T-cell (primary cell): ENCODE results near the gene TAF4. TPM values are rescaled to one million over a fixed set of nuclear protein-coding genes. Genes with fewer than 3 reads are reported as not detected.

Source experiments
- ATAC-seq, 4 experiments: fragments of 200-7000 bp in 3 of 4; fragments of 150-1000 bp in 1 of 4; cut with Tn5 transposase; replicated peaks in 1 of 4; 1 replicate in 3 of 4; 2 replicates in 1 of 4; pipeline ENCODE4 v1.10.0; 2021; ENCODE audit warnings: moderate library complexity in 3 of 4, mild to moderate bottlenecking in 2 of 4, moderate number of reproducible peaks in 1 of 4
- CTCF ChIA-PET, 2 donors: fragments of 300-600 bp; sonication (Branson Sonifier 250); formaldehyde crosslinking; loops; one replicate each; lab custom pipeline; 2022; ENCODE audit warnings: antibody characterized with exemption in 2 of 2; lab: Charles Lee
- POLR2A ChIA-PET, 2 donors: fragments of 300-600 bp; sonication (Branson Sonifier 250); formaldehyde crosslinking; loops; one replicate each; lab custom pipeline; 2022; ENCODE audit warnings: antibody characterized with exemption in 2 of 2; lab: Charles Lee
- DNase-seq, 35 experiments: peaks; one replicate each; pipeline versions ENCODE4 v3.0.0 to v3.0.0-alpha.2; 2013 to 2023
- H3K27ac ChIP-seq: one replicate; pipeline ENCODE4 v1.5.1; 2013; ENCODE audit warnings: low read length
- H3K27me3 ChIP-seq, 2 experiments: replicated peaks in 1 of 2; 1 replicate in 1 of 2; 2 replicates in 1 of 2; pipeline versions ENCODE4 v1.6.1 to v1.7.0; 2013; ENCODE audit warnings: low read length in 1 of 2, mixed read lengths in 1 of 2; ENCODE audit not compliant: control insufficient read depth in 2 of 2, insufficient read depth in 2 of 2; ENCODE audit errors: extremely low read depth in 1 of 2
- H3K36me3 ChIP-seq, 2 donors: 1 replicate in 1 of 2; 2 replicates in 1 of 2; pipeline versions ENCODE4 v1.6.1 to v1.7.0; 2013; ENCODE audit warnings: low read length in 1 of 2; ENCODE audit not compliant: control insufficient read depth in 2 of 2, insufficient read depth in 1 of 2; ENCODE audit errors: extremely low read depth in 1 of 2
- H3K4me1 ChIP-seq, 2 experiments: 1 replicate in 1 of 2; 2 replicates in 1 of 2; pipeline versions ENCODE4 v1.6.1 to v1.7.0; 2013; ENCODE audit warnings: low read length in 2 of 2, mixed read lengths in 1 of 2; ENCODE audit not compliant: insufficient read depth in 2 of 2, control insufficient read depth in 1 of 2; ENCODE audit errors: extremely low read depth in 1 of 2
- H3K4me3 ChIP-seq, 2 donors: 1 replicate in 1 of 2; 2 replicates in 1 of 2; pipeline versions ENCODE4 v1.5.1 to v1.7.0; 2013; ENCODE audit warnings: mild to moderate bottlenecking in 2 of 2, low read length in 1 of 2, moderate library complexity in 1 of 2; ENCODE audit not compliant: control insufficient read depth in 1 of 2; ENCODE audit errors: extremely low read depth in 1 of 2
- H3K9me3 ChIP-seq: 2 replicates; pipeline ENCODE4 v1.7.0; 2013
- H3K27ac Mint-ChIP-seq, 2 donors: one replicate each; pipeline ENCODE4 v1.8.0; 2020 to 2021; ENCODE audit warnings: mild to moderate bottlenecking in 2 of 2, mixed read lengths in 2 of 2
- H3K27me3 Mint-ChIP-seq, 2 donors: one replicate each; pipeline ENCODE4 v1.8.0; 2021 to 2022; ENCODE audit warnings: mixed read lengths in 2 of 2
- H3K36me3 Mint-ChIP-seq: one replicate; pipeline ENCODE4 v1.8.0; 2021; ENCODE audit warnings: mixed read lengths
- H3K4me1 Mint-ChIP-seq, 3 donors: one replicate each; pipeline ENCODE4 v1.8.0; 2020 to 2022; ENCODE audit warnings: mixed read lengths in 3 of 3, mild to moderate bottlenecking in 1 of 3
- H3K4me3 Mint-ChIP-seq, 3 donors: one replicate each; pipeline ENCODE4 v1.8.0; 2020 to 2022; ENCODE audit warnings: mild to moderate bottlenecking in 3 of 3, mixed read lengths in 3 of 3, moderate library complexity in 3 of 3
- H3K9me3 Mint-ChIP-seq, 3 donors: one replicate each; pipeline ENCODE4 v1.8.0; 2020 to 2022; ENCODE audit warnings: mixed read lengths in 3 of 3
- WGBS: methylation state at CpG from one replicate; pipeline ENCODE4 v1.1.5; 2013; ENCODE audit warnings: missing lambda C conversion rate; ENCODE audit not compliant: insufficient coverage; 5-methylcytosine and 5-hydroxymethylcytosine counted together
- total RNA-seq, 35 experiments: library from RNA in 6 of 35; stranded (reverse) in 6 of 35; fragments of 120-200 nt in 1 of 35; gene quantifications; one replicate each; pipeline versions ENCODE4 v1.2.1 to v1.2.4 and lab custom pipeline; 2013 to 2026

Gene TAF4
- total RNA-seq, 5 donors from 2014 or later (not counting 1 experiment from before 2014, with no cell fraction given) = 21.7 to 39.5 (median 35.2) TPM

GRCh38 chr20:62031462-62032092, 34.1 kb downstream of the TAF4 start:
- H3K36me3 ChIP-seq = no peaks in the 10 kb centered on the region
- DNase-seq = no peak

GRCh38 chr20:62030834-62031434, 34.7 kb downstream of the TAF4 start:
- CTCF ChIA-PET = interaction anchor here in 1 of 2 donors (0.7 kb wide), 1 partner anchor 270 kb away, joined by 3 read pairs; no protein-coding TSS in a partner anchor
- peak overlapping the region; percentile 70 for H3K27ac ChIP-seq

More at GRCh38 chr20:62031462-62032092, 34.1 kb downstream of the TAF4 start:
- no peaks in the 10 kb centered on the region for H3K27me3 ChIP-seq
- CTCF ChIA-PET = interaction anchor here in 1 of 2 donors (0.7 kb wide), 1 partner anchor 269 kb away, joined by 3 read pairs; no protein-coding TSS in a partner anchor
- peak overlapping the region; percentile 89 to 96 for H3K27ac Mint-ChIP-seq
- H3K4me3 Mint-ChIP-seq = peak overlapping the region; percentile 22 to 63 (median 55)
- 90% methylated on average over 10 of the region's 15 CpGs for WGBS
- H3K27me3 Mint-ChIP-seq = no peaks in the 10 kb centered on the region
- peak overlapping the region; percentile 70 for H3K27ac ChIP-seq
- no peak for ATAC-seq
- H3K4me1 ChIP-seq = peaks cover 27 to 43% of the 10 kb centered on the region in 2 experiments
- H3K36me3 Mint-ChIP-seq = no peaks in the 10 kb centered on the region
- no peaks in the 10 kb centered on the region for H3K9me3 ChIP-seq
- H3K4me1 Mint-ChIP-seq = peaks cover 64 to 71% (median 65%) of the 10 kb centered on the region in 3 donors
- POLR2A ChIA-PET = interaction anchor here in 1 of 2 donors (0.6 kb wide), 1 partner anchor 935 kb away, joined by 3 read pairs; no protein-coding TSS in a partner anchor
- H3K4me3 ChIP-seq = no peak overlapping the region
- no peaks in the 10 kb centered on the region for H3K9me3 Mint-ChIP-seq

GRCh38 chr20:62030357-62030756, 35.3 kb downstream of the TAF4 start:
- Mint-ChIP-seq H3K4me3 (peak overlapping the region in 2 of 3 donors; percentile 55 to 63), H3K27ac (peak overlapping the region; percentile 89 to 96), H3K36me3 (no peaks in the 10 kb centered on the region), H3K27me3 (no peaks in the 10 kb centered on the region), H3K4me1 (peaks cover 69 to 77% (median 69%) of the 10 kb centered on the region in 3 donors), H3K9me3 (no peaks in the 10 kb centered on the region)
- Histone ChIP-seq H3K4me1 (peaks cover 28 to 52% of the 10 kb centered on the region in 2 experiments), H3K9me3 (no peaks in the 10 kb centered on the region), H3K4me3 (no peak overlapping the region), H3K36me3 (no peaks in the 10 kb centered on the region), H3K27ac (peak overlapping the region; percentile 70), H3K27me3 (no peaks in the 10 kb centered on the region)
- POLR2A ChIA-PET = no interaction called here
- DNase-seq = no peak
- no peak for ATAC-seq
- CTCF ChIA-PET = no interaction called here
- 98% methylated on average over 7 of the region's 9 CpGs for WGBS

More at GRCh38 chr20:62030834-62031434, 34.7 kb downstream of the TAF4 start:
- H3K4me3 Mint-ChIP-seq = peak overlapping the region; percentile 22 to 63 (median 55)
- ATAC-seq (peak; percentile 89 to 91 (median 90)), DNase-seq (peak in 33 of 35 experiments; percentile 6 to 66 (median 25))
- POLR2A ChIA-PET = no interaction called here
- H3K27ac Mint-ChIP-seq = peak overlapping the region; percentile 89 to 96
- WGBS = 30% methylated on average over 13 of the region's 14 CpGs
- Histone ChIP-seq H3K4me3 (peak overlapping the region in 1 of 2 donors; percentile 17), H3K36me3 (no peaks in the 10 kb centered on the region), H3K9me3 (no peaks in the 10 kb centered on the region), H3K4me1 (peaks cover 28 to 50% of the 10 kb centered on the region in 2 experiments), H3K27me3 (no peaks in the 10 kb centered on the region)
- no peaks in the 10 kb centered on the region for H3K27me3 Mint-ChIP-seq
- H3K36me3 Mint-ChIP-seq = no peaks in the 10 kb centered on the region
- H3K9me3 Mint-ChIP-seq = no peaks in the 10 kb centered on the region
- peaks cover 67 to 75% (median 67%) of the 10 kb centered on the region in 3 donors for H3K4me1 Mint-ChIP-seq

- Mint-ChIP-seq H3K4me3 (peak overlapping the region in 1 of 3 donors; percentile 63), H3K27me3 (no peaks in the 10 kb centered on the region), H3K4me1 (peaks cover 69 to 77% (median 69%) of the 10 kb centered on the region in 3 donors), H3K27ac (peak overlapping the region; percentile 89 to 96), H3K9me3 (no peaks in the 10 kb centered on the region), H3K36me3 (no peaks in the 10 kb centered on the region)
- DNase-seq (no peak), ATAC-seq (no peak)
- H3K27ac ChIP-seq = no peak overlapping the region
- peaks cover 28 to 52% of the 10 kb centered on the region in 2 experiments for H3K4me1 ChIP-seq
- CTCF ChIA-PET = no interaction called here
- H3K27me3 ChIP-seq = no peaks in the 10 kb centered on the region
- WGBS = 97% methylated on average over 20 of the region's 20 CpGs
- POLR2A ChIA-PET = no interaction called here
- no peaks in the 10 kb centered on the region for H3K36me3 ChIP-seq
- H3K4me3 ChIP-seq = no peak overlapping the region
- no peaks in the 10 kb centered on the region for H3K9me3 ChIP-seq
These were observed 35.7 kb downstream of the TAF4 start for GRCh38 chr20:62029949-62030348.

GRCh38 chr20:62029296-62029695, 36.4 kb downstream of the TAF4 start:
- ChIA-PET POLR2A (no interaction called here), CTCF (interaction anchor here in 1 of 2 donors (0.7 kb wide), 1 partner anchor 159 kb away, joined by 5 read pairs; no protein-coding TSS in a partner anchor)
- no peaks in the 10 kb centered on the region for H3K27me3 Mint-ChIP-seq
- H3K9me3 Mint-ChIP-seq = no peaks in the 10 kb centered on the region
- no peaks in the 10 kb centered on the region for H3K36me3 Mint-ChIP-seq
- H3K4me1 Mint-ChIP-seq = peaks cover 72 to 80% (median 73%) of the 10 kb centered on the region in 3 donors
- Histone ChIP-seq H3K27ac (no peak overlapping the region), H3K36me3 (no peaks in the 10 kb centered on the region), H3K9me3 (no peaks in the 10 kb centered on the region), H3K4me1 (peaks cover 28 to 52% of the 10 kb centered on the region in 2 experiments), H3K4me3 (no peak overlapping the region), H3K27me3 (no peaks in the 10 kb centered on the region)
- H3K27ac Mint-ChIP-seq = peak overlapping the region; percentile 36 to 68
- ATAC-seq (no peak), DNase-seq (no peak)
- peak overlapping the region in 1 of 3 donors; percentile 63 for H3K4me3 Mint-ChIP-seq
- 91% methylated on average over 1 of the region's 15 CpGs for WGBS

- Histone ChIP-seq H3K27me3 (no peaks in the 10 kb centered on the region), H3K27ac (no peak overlapping the region), H3K36me3 (no peaks in the 10 kb centered on the region), H3K9me3 (no peaks in the 10 kb centered on the region), H3K4me3 (no peak overlapping the region), H3K4me1 (peaks cover 28 to 51% of the 10 kb centered on the region in 2 experiments)
- DNase-seq (no peak), ATAC-seq (no peak)
- H3K9me3 Mint-ChIP-seq = no peaks in the 10 kb centered on the region
- WGBS = 92% methylated on average over 14 of the region's 14 CpGs
- POLR2A ChIA-PET = no interaction called here
- CTCF ChIA-PET = no interaction called here
- H3K27me3 Mint-ChIP-seq = no peaks in the 10 kb centered on the region
- H3K4me3 Mint-ChIP-seq = no peak overlapping the region
- H3K27ac Mint-ChIP-seq = peak overlapping the region in 1 of 2 donors; percentile 34
- H3K4me1 Mint-ChIP-seq = peaks cover 74 to 77% (median 76%) of the 10 kb centered on the region in 3 donors
- H3K36me3 Mint-ChIP-seq = no peaks in the 10 kb centered on the region
These were observed 37.3 kb downstream of the TAF4 start for GRCh38 chr20:62028384-62028783.
